ENCODE measurements around the gene RPAIN.

The RPAIN gene, protein sequence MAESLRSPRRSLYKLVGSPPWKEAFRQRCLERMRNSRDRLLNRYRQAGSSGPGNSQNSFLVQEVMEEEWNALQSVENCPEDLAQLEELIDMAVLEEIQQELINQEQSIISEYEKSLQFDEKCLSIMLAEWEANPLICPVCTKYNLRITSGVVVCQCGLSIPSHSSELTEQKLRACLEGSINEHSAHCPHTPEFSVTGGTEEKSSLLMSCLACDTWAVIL

DNA sequence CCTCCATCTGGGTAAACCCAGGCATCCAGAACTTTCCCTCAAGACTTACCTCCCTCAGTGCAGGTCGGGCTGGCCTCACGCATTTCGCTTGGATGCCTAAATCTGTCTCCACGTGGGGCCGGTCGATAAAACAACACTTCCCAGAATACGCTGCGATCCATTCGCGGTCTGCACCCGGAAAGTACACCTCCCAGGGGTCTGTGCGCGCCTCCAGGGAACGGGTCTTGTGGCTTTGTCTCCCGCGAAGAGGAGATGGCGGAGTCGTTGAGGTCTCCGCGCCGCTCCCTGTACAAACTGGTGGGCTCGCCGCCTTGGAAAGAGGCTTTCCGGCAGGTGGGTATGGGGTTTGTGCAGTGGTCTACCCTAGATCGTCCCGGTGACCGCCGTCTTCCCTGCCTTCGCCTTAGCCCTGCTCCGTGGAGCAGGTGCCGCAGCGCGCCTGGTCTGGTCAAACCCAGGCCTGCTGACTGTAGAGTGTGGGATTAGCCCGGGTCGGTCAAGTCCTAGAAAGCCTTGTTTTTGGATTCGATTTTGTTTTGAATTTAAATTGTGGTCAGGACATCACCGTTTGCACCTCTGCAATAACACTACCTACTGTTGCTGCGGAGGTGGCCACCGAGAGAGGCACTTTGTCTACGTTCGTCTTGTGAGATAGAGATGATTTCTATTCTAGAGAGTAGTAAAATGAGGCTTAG, at the start of gene RPAIN:
Gene RPAIN (plus strand): TSS at position 224 of the 695 bp plus-strand sequence. CDS start 29 bp downstream, at position 253.
- DNase-seq (ENCODE audit: low read depth), result no peak
- peak within 1 kb of the TSS; percentile 96 for H3K4me3 ChIP-seq (ENCODE audit: low read depth, low read length)

- no peak for DNase-seq (ENCODE audit: low read depth)
- no peak overlapping the region for H3K4me3 ChIP-seq (ENCODE audit: low read depth, low read length)
These were observed 49.6 kb upstream of the RPAIN start for GRCh38 chr17:5370411-5370810.

GRCh38 chr17:5373112-5373511, 46.9 kb upstream of the RPAIN start:
- no peak for DNase-seq (ENCODE audit: low read depth)

GRCh38 chr17:5378566-5379207, 41.3 kb upstream of the RPAIN start:
- no peak for DNase-seq (ENCODE audit: low read depth)
- no peak overlapping the region for H3K4me3 ChIP-seq (ENCODE audit: low read depth, low read length)

More at GRCh38 chr17:5373112-5373511, 46.9 kb upstream of the RPAIN start:
- H3K4me3 ChIP-seq (ENCODE audit: low read depth, low read length), result no peak overlapping the region

- DNase-seq (ENCODE audit: low read depth), result no peak
- no peak overlapping the region for H3K4me3 ChIP-seq (ENCODE audit: low read depth, low read length)
These were observed 40.5 kb upstream of the RPAIN start for GRCh38 chr17:5379351-5380107.

DNA sequence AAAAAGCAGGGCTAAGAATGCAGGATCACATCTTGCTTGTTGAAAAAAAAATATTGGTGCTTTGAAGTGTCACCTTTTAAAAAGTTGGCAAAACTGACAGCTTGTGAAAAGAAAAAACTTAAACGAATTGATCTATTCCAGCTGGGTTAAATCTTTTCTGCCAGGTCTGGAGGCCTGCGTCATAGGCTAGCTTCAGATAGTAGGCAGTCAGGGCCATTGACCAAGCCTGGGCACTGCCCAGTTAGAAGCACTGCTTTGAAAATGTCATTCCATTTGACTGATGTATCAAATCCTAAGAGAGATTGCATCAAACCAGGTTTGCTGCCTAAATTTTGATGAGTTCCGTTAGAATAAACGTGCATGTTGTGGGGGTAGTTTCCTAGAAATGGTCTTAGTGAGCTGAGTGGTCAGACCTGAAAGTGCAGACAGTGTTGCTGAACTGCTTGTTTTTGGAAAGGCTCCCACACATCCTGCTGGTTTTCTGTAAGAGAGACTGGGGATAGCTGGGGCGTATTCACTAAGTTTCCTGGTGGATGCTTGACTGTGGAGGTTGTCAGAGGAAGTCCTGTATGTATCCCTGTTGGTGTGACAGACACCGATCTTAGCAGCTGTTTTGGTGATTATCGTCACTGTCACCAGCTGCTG, 39.4 kb upstream of the RPAIN start:
- H3K4me3 ChIP-seq (ENCODE audit: low read depth, low read length), result no peak overlapping the region
- DNase-seq (ENCODE audit: low read depth), result no peak

GRCh38 chr17:5381542-5381941, 38.4 kb upstream of the RPAIN start:
- no peak overlapping the region for H3K4me3 ChIP-seq (ENCODE audit: low read depth, low read length)
- peak; percentile 9 for DNase-seq (ENCODE audit: low read depth)

GRCh38 chr17:5391678-5392077, 28.3 kb upstream of the RPAIN start:
- no peak for DNase-seq (ENCODE audit: low read depth)
- H3K4me3 ChIP-seq (ENCODE audit: low read depth, low read length), result no peak overlapping the region

- DNase-seq (ENCODE audit: low read depth), result no peak
- no peak overlapping the region for H3K4me3 ChIP-seq (ENCODE audit: low read depth, low read length)
These were observed 23.4 kb upstream of the RPAIN start for GRCh38 chr17:5396612-5397011.

DNA sequence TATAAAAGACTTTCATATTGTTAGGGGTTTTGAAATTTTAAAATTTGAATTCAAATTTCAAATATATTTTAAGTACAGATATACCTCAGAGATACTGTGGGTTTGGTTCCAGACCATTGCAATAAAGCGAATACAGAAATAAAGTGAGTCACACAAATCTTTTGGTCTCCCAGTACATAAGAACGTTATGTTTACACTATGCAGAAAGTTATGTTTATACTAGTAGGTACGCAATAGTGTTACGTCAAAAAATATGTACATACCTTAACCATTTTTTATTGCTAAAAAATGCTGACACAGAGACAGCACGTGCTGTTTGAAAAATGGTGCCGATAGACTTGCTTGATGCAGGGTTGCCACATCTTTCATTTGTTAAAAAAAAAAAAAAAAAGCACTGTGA, 20.2 kb upstream of the RPAIN start:
- DNase-seq (ENCODE audit: low read depth), result no peak
- no peak overlapping the region for H3K4me3 ChIP-seq (ENCODE audit: low read depth, low read length)

- DNase-seq (ENCODE audit: low read depth), result no peak
- H3K4me3 ChIP-seq (ENCODE audit: low read depth, low read length), result no peak overlapping the region
These were observed 14.6 kb upstream of the RPAIN start for GRCh38 chr17:5405400-5405799.

DNA sequence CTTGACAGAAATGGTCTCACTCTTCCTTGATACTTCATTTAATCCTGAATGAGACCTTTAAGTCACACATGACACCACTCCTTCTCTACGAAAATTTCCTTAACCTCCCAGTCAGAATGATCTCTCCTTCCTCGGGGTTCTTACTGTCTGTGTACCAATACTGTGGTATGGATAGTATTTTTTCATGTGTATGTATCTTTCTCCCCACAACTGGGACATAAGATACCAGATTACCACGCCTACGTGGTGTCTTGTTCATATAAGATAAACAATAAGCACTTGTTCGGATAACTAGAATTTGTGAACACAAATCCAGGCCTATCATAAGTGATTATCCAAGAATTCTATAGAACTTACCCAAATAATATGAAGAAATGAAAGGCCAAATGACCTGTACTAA, 11.8 kb upstream of the RPAIN start:
- DNase-seq (ENCODE audit: low read depth), result no peak
- H3K4me3 ChIP-seq (ENCODE audit: low read depth, low read length), result no peak overlapping the region

DNA sequence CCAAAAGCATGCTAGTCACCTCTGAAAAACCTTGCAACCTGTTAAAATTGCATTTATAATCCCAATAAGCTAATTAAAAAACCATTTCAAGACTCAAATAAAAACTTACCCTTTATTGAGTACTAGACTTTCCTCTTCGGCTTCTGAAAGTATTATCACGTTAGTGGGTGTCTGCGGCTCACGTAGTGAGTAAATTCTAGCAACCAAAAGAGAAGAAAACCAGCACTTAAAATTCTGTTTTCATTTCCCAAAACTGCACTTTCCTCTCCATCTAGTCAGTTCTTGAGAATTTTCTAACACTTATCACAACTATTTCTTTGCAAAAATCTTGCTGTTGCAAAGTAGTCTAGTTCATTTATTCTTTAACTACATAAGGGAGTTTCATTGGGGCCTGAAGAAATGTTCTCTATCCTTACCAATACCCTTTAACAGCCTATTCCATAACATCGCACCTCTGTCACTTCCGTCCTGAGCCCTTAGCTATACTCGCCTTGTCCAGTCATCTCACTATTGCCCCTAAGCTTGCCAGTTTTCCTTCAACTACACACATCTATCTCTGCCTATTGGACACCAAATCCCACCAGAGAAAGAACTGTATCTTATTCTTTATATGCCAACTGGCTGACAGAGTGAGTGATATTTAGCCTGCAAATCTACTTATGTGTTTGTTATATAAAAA, 9.2 kb upstream of the RPAIN start:
- no peak for DNase-seq (ENCODE audit: low read depth)

DNA sequence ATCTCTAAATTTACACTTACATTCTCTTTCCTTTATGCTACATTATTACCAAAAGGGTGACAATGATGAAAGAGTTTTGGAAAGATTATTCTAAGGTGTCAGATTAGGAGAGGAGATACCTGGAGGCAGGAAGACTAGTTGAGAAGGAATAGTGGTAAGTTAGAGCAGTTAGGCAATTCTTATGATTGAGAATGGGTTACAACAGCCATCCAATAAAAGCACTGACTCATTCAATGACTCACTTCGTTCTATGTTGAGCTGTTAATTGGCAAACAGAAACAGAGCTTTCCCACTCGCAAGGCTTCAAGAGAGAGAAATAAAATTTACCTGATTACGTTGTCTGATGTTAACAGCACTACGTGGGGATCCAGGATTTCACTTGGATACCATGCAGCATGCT, 6.3 kb upstream of the RPAIN start:
- DNase-seq (ENCODE audit: low read depth), result peak; percentile 72
- no peak overlapping the region for H3K4me3 ChIP-seq (ENCODE audit: low read depth, low read length)

More for the DNA sequence above, 9.2 kb upstream of the RPAIN start:
- no peak overlapping the region for H3K4me3 ChIP-seq (ENCODE audit: low read depth, low read length)

DNA sequence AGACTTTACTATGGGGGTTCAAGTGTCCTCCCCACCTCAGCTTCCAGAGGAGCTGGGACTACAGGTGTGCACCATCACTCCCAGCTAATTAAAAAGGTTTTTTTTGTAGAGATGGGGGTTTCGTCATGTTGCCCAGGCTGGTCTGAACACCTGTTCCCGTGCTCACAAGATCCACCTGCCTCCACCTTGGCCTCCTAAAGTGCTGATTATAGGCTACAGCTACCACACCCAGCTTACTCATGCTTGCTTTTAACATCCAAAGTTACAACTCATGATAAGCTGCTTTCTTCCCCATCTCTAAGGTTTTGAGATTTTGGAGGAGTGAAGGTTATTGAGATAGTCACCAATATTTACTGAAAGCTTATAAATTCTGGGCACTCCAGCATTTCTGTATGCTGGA, 3.1 kb upstream of the RPAIN start:
- H3K4me3 ChIP-seq (ENCODE audit: low read depth, low read length), result no peak overlapping the region
- DNase-seq (ENCODE audit: low read depth), result no peak

GRCh38 chr17:5418858-5419355, 1.1 kb upstream of the RPAIN start:
- peak overlapping the region; percentile 96 for H3K4me3 ChIP-seq (ENCODE audit: low read depth, low read length)
- DNase-seq (ENCODE audit: low read depth), result no peak

GRCh38 chr17:5419356-5419958, 525 bp upstream of the RPAIN start, which contains the start of gene NUP88:
Gene NUP88, minus strand, starts transcription at chr17:5419662. Its CDS starts 12 bp downstream, at chr17:5419650.
- peak; percentile 92 for DNase-seq (ENCODE audit: low read depth)
- peak within 1 kb of the TSS; percentile 96 for H3K4me3 ChIP-seq (ENCODE audit: low read depth, low read length)

GRCh38 chr17:5422505-5422904, 2.5 kb downstream of the RPAIN start:
- DNase-seq (ENCODE audit: low read depth), result no peak
- H3K4me3 ChIP-seq (ENCODE audit: low read depth, low read length), result no peak overlapping the region

Measured in skeletal muscle cell (primary cell).